H1 (cell line): Measurements from ENCODE around the gene FAM222B. TPM values are rescaled to one million over a fixed set of nuclear protein-coding genes. Genes with fewer than 3 reads are reported as not detected.

Experiments used
- CTCF ChIA-PET: fragments of 300-600 bp; sonication (Branson Sonifier 250); formaldehyde crosslinking; loops from one replicate; lab custom pipeline; 2021; ENCODE audit not compliant: partially characterized antibody; lab: Charles Lee
- POLR2A ChIA-PET: fragments of 300-600 bp; sonication (Branson Sonifier 250); formaldehyde crosslinking; loops from one replicate; lab custom pipeline; 2021; ENCODE audit warnings: inconsistent platforms; ENCODE audit not compliant: partially characterized antibody; lab: Charles Lee
- DNase-seq, 2 experiments: peaks; one replicate each; pipeline versions ENCODE4 v3.0.0 to v3.0.0-alpha.2; 2010 to 2022; ENCODE audit warnings: low spot score in 2 of 2, low read depth in 1 of 2, mixed read lengths in 1 of 2
- FAIRE-seq: peaks from 2 replicates; lab custom pipeline; 2011; peaks lifted over from hg19 to GRCh38; lab: Jason Lieb, UNC
- H2AFZ ChIP-seq: 2 replicates; pipeline ENCODE4 v1.8.1; 2012; ENCODE audit warnings: low read length, inconsistent platforms
- H2AK5ac ChIP-seq: 2 replicates; pipeline ENCODE4 v1.6.1; 2013; ENCODE audit warnings: low read depth, low read length
- H2BK120ac ChIP-seq: replicated peaks from 2 replicates; pipeline ENCODE3; 2013; ENCODE audit warnings: low read depth, low read length, inconsistent platforms
- H2BK12ac ChIP-seq: 2 replicates; pipeline ENCODE4 v1.6.1; 2013; ENCODE audit warnings: low read depth, low read length
- H2BK15ac ChIP-seq: 2 replicates; pipeline ENCODE4 v1.6.1; 2013; ENCODE audit warnings: low read length
- H2BK20ac ChIP-seq: 2 replicates; pipeline ENCODE4 v1.6.1; 2013; ENCODE audit warnings: low read length
- H2BK5ac ChIP-seq: 2 replicates; pipeline ENCODE4 v1.6.1; 2013; ENCODE audit warnings: low read depth, low read length
- H3K14ac ChIP-seq: 2 replicates; pipeline ENCODE4 v1.6.1; 2013; ENCODE audit warnings: inconsistent platforms; ENCODE audit not compliant: insufficient read length
- H3K18ac ChIP-seq: 2 replicates; pipeline ENCODE4 v1.6.1; 2013; ENCODE audit warnings: low read length; ENCODE audit errors: extremely low read depth
- H3K23ac ChIP-seq: 2 replicates; pipeline ENCODE4 v1.6.1; 2013; ENCODE audit warnings: inconsistent platforms; ENCODE audit not compliant: insufficient read length
- H3K23me2 ChIP-seq: 2 replicates; pipeline ENCODE4 v1.6.1; 2013; ENCODE audit warnings: low read depth, low read length
- H3K27ac ChIP-seq: 2 replicates; pipeline ENCODE4 v1.6.1; 2011; ENCODE audit warnings: low read depth, low read length, inconsistent platforms
- H3K27me3 ChIP-seq, 4 experiments: replicated peaks in 1 of 4; 1 replicate in 1 of 4; 2 replicates in 3 of 4; pipeline versions ENCODE4 v1.6.1 to v1.8.1; 2011 to 2013; ENCODE audit warnings: low read length in 3 of 4, mild to moderate bottlenecking in 3 of 4, inconsistent platforms in 2 of 4, mixed read lengths in 2 of 4, moderate library complexity in 1 of 4; ENCODE audit not compliant: control insufficient read depth in 3 of 4, insufficient read depth in 3 of 4; ENCODE audit errors: extremely low read depth in 1 of 4
- H3K36me3 ChIP-seq, 4 experiments: 2 replicates each; pipeline versions ENCODE4 v1.6.1 to v1.8.1; 2011 to 2013; ENCODE audit warnings: mild to moderate bottlenecking in 4 of 4, low read length in 3 of 4, moderate library complexity in 2 of 4, control low read depth in 1 of 4, inconsistent platforms in 1 of 4; ENCODE audit not compliant: insufficient read depth in 4 of 4, control insufficient read depth in 2 of 4
- H3K4ac ChIP-seq: replicated peaks from 2 replicates; pipeline ENCODE3; 2013; ENCODE audit warnings: low read length, low read depth, mixed read lengths, inconsistent platforms; ENCODE audit not compliant: insufficient read length
- H3K4me1 ChIP-seq, 4 experiments: replicated peaks in 1 of 4; 1 replicate in 1 of 4; 2 replicates in 3 of 4; pipeline versions ENCODE4 v1.6.1 to v1.8.1; 2011 to 2013; ENCODE audit warnings: low read length in 3 of 4, inconsistent platforms in 2 of 4, mixed read lengths in 1 of 4; ENCODE audit not compliant: insufficient read depth in 4 of 4, control insufficient read depth in 3 of 4
- H3K4me2 ChIP-seq, 2 experiments: 2 replicates each; pipeline versions ENCODE4 v1.6.1 to v1.8.1; 2011 to 2013; ENCODE audit warnings: low read depth in 2 of 2, low read length in 2 of 2, control low read depth in 1 of 2, inconsistent platforms in 1 of 2, mild to moderate bottlenecking in 1 of 2; ENCODE audit not compliant: insufficient read depth in 1 of 2
- H3K4me3 ChIP-seq, 4 experiments: fragments of 200-600, 300-600 bp in 1 of 4; sonication (generic), shearing (Covaris generic), sonication (Bioruptor Twin) in 1 of 4; 2 replicates each; pipeline versions ENCODE4 v1.5.1 to v1.8.1; 2011 to 2016; ENCODE audit warnings: low read length in 4 of 4, low read depth in 3 of 4, control low read depth in 2 of 4, inconsistent platforms in 2 of 4, mild to moderate bottlenecking in 2 of 4, mixed read lengths in 1 of 4, moderate library complexity in 1 of 4; ENCODE audit not compliant: insufficient read depth in 2 of 4; ENCODE audit errors: extremely low read depth in 1 of 4
- H3K56ac ChIP-seq: replicated peaks from 2 replicates; pipeline ENCODE3; 2013; ENCODE audit warnings: low read depth, mild to moderate bottlenecking, mixed read lengths, low read length, inconsistent platforms; ENCODE audit not compliant: insufficient read length
- H3K79me1 ChIP-seq: 2 replicates; pipeline ENCODE4 v1.6.1; 2013; ENCODE audit warnings: low read depth, low read length, control low read depth
- H3K79me2 ChIP-seq, 2 experiments: 2 replicates each; pipeline versions ENCODE4 v1.6.1 to v1.8.1; 2012 to 2013; ENCODE audit warnings: low read length in 2 of 2, mild to moderate bottlenecking in 2 of 2, inconsistent platforms in 1 of 2; ENCODE audit not compliant: insufficient read depth in 2 of 2, control insufficient read depth in 1 of 2
- H3K9ac ChIP-seq, 4 experiments: replicated peaks in 1 of 4; 1 replicate in 1 of 4; 2 replicates in 3 of 4; pipeline versions ENCODE4 v1.6.1 to v1.8.1; 2011 to 2013; ENCODE audit warnings: low read depth in 3 of 4, low read length in 3 of 4, control low read depth in 2 of 4, mild to moderate bottlenecking in 2 of 4, moderate library complexity in 2 of 4, inconsistent platforms in 1 of 4; ENCODE audit errors: extremely low read depth in 1 of 4
- H3K9me3 ChIP-seq, 2 experiments: 2 replicates each; pipeline versions ENCODE4 v1.6.1 to v1.8.1; 2012 to 2013; ENCODE audit warnings: mild to moderate bottlenecking in 2 of 2, moderate library complexity in 2 of 2, control low read depth in 1 of 2, inconsistent platforms in 1 of 2, low read depth in 1 of 2, low read length in 1 of 2, mixed read lengths in 1 of 2; ENCODE audit not compliant: insufficient read depth in 2 of 2
- H4K20me1 ChIP-seq, 2 experiments: replicated peaks in 1 of 2; 2 replicates each; pipeline versions ENCODE3 to v1.8.1; 2011 to 2013; ENCODE audit warnings: inconsistent platforms in 2 of 2, low read length in 2 of 2, mild to moderate bottlenecking in 1 of 2; ENCODE audit not compliant: insufficient read depth in 2 of 2, control insufficient read depth in 1 of 2
- H4K5ac ChIP-seq: 2 replicates; pipeline ENCODE4 v1.6.1; 2013; ENCODE audit warnings: low read length, low read depth, mixed read lengths, inconsistent platforms; ENCODE audit not compliant: insufficient read length
- H4K8ac ChIP-seq: 2 replicates; pipeline ENCODE4 v1.8.0; 2013; ENCODE audit warnings: mild to moderate bottlenecking, moderate library complexity, low read length, inconsistent platforms; ENCODE audit not compliant: insufficient read depth; ENCODE audit errors: extremely low read depth
- H4K91ac ChIP-seq: replicated peaks from 2 replicates; pipeline ENCODE3; 2013; ENCODE audit warnings: low read length, mixed read lengths, inconsistent platforms; ENCODE audit not compliant: insufficient read length
- EGR1 ChIP-seq: IDR thresholded peaks from 2 replicates; pipeline ENCODE4 v1.6.1; 2011; ENCODE audit warnings: low read depth, low read length, borderline replicate concordance
- EZH2 ChIP-seq: fragments of 200-600 bp; sonication (generic); IDR thresholded peaks from 2 replicates; pipeline ENCODE4 v1.7.1; 2012; ENCODE audit warnings: low read depth, mild to moderate bottlenecking, moderate library complexity, low read length, inconsistent platforms; ENCODE audit not compliant: severe bottlenecking
- HDAC6 ChIP-seq: IDR thresholded peaks from one replicate; pipeline ENCODE4 v1.7.1; 2012; ENCODE audit warnings: low read depth, mild to moderate bottlenecking, inconsistent platforms, low read length, moderate library complexity
- JUN ChIP-seq: IDR thresholded peaks from 2 replicates; pipeline ENCODE4 v1.6.1; 2011; ENCODE audit warnings: low read depth, mild to moderate bottlenecking, improper control_type of control experiment, low read length
- JUND ChIP-seq: IDR thresholded peaks from 2 replicates; pipeline ENCODE4 v1.6.1; 2011; ENCODE audit warnings: mild to moderate bottlenecking, improper control_type of control experiment, low read length
- KDM1A ChIP-seq: fragments of 200-600, 300-600 bp; sonication (generic); IDR thresholded peaks from 2 replicates; pipeline ENCODE4 v1.7.1; 2016; ENCODE audit warnings: mild to moderate bottlenecking, low read length, borderline replicate concordance
- KDM4A ChIP-seq: IDR thresholded peaks from one replicate; pipeline ENCODE4 v1.7.1; 2012; ENCODE audit warnings: low read depth, mild to moderate bottlenecking, moderate library complexity, low read length, inconsistent platforms; ENCODE audit not compliant: severe bottlenecking
- NRF1 ChIP-seq: IDR thresholded peaks from 2 replicates; pipeline ENCODE4 v1.6.1; 2011; ENCODE audit warnings: mild to moderate bottlenecking, low read depth, low read length, improper control_type of control experiment
- POU5F1 ChIP-seq: IDR thresholded peaks from 2 replicates; pipeline ENCODE4 v1.6.1; 2011; ENCODE audit warnings: low read depth, mild to moderate bottlenecking, low read length, moderate library complexity
- RNF2 ChIP-seq: fragments of 200-900, 300-1000 bp; sonication (generic); IDR thresholded peaks from 2 replicates; pipeline ENCODE4 v1.7.1; 2016; ENCODE audit warnings: borderline replicate concordance, low read depth, mild to moderate bottlenecking, antibody characterized with exemption, low read length; ENCODE audit not compliant: poor library complexity, severe bottlenecking; ENCODE audit errors: missing control alignments
- SRF ChIP-seq: IDR thresholded peaks from 2 replicates; pipeline ENCODE4 v1.6.1; 2011; ENCODE audit warnings: mild to moderate bottlenecking, low read depth, low read length, moderate library complexity
- TAF7 ChIP-seq: optimal IDR thresholded peaks from 2 replicates; pipeline ENCODE3; 2011; ENCODE audit warnings: low read depth, mild to moderate bottlenecking, inconsistent platforms, low read length, moderate library complexity, borderline replicate concordance
- TCF12 ChIP-seq: IDR thresholded peaks from 2 replicates; pipeline ENCODE4 v1.6.1; 2011; ENCODE audit warnings: low read depth, mild to moderate bottlenecking, low read length
- YY1 ChIP-seq: IDR thresholded peaks from 2 replicates; pipeline ENCODE4 v1.6.1; 2011; ENCODE audit warnings: low read depth, mild to moderate bottlenecking, low read length
- WGBS, 2 experiments: shearing (Covaris generic) in 1 of 2; methylation state at CpG; one replicate each; pipeline versions ENCODE4 v1.1.6 to v1.1.7; 2013 to 2015; ENCODE audit warnings: low lambda C conversion rate in 2 of 2, mixed read lengths in 2 of 2, inconsistent platforms in 1 of 2, low coverage in 1 of 2, missing lambda C conversion rate in 1 of 2; ENCODE audit not compliant: insufficient replicate concordance in 2 of 2, insufficient coverage in 1 of 2, insufficient read length in 1 of 2; ENCODE audit errors: extremely low coverage in 1 of 2, missing lambda C conversion rate in 1 of 2; 5-methylcytosine and 5-hydroxymethylcytosine counted together
- polyA plus RNA-seq, 7 experiments: library from polyadenylated mRNA; depleted of rRNA in 3 of 7; stranded (reverse) in 5 of 7; unstranded in 2 of 7; fragments of >200 nt in 5 of 7; fragments of 200-250 nt in 2 of 7; gene quantifications; 1 replicate in 5 of 7; 2 replicates in 1 of 7; 4 replicates in 1 of 7; pipeline versions ENCODE4 v1.2.1 to v1.2.3, GENCODE V29; 2011 to 2013; ENCODE audit warnings: missing spikeins in 2 of 7, mixed read lengths in 2 of 7
- total RNA-seq: library from RNA; stranded (reverse); fragmentation: NEBNext Ultra II Directional; extraction: Animal tissue kit (Norgen Biotek cat#: 25700); gene quantifications from 2 replicates; pipeline ENCODE4 v1.2.1, GENCODE V29; 2021

The FAM222B gene
- total and polyA plus RNA-seq, 2 of the 8 experiments (the other 6 are each of a cell fraction or from before 2014, with no cell fraction given), result 42.1 to 81.7 TPM

DNA sequence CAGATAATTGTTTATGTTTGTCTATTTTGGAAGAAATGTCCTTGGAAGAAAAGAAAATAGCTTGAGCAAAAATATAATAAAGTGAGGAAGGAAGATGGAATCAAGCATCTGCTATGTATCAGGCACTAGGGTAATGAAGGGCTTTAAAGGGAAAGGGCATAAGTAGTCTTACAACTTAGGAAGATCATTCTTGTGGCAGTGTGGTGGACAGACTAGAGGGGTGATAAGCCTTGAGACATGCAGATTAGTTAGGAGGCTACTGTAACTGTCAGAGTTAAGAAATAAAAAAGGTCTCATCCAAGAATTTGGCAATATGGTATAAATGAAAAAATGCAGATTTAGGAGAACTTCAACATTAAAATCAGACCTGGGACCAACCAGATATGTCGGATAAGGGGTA, 14.9 kb downstream of the FAM222B start:
- H2BK20ac ChIP-seq, result no peak overlapping the region
- H2BK5ac ChIP-seq, result no peak overlapping the region
- H3K36me3 ChIP-seq, result peaks cover 0 to 3% (median 0%) of the 10 kb centered on the region in 4 experiments; a peak in 1 of 8 replicates
- no peak overlapping the region for H2BK15ac ChIP-seq
- no peak overlapping the region for H2BK120ac ChIP-seq
- no peak overlapping the region for H3K4me3 ChIP-seq
- H3K23ac ChIP-seq, result no peak overlapping the region
- peaks cover 2% of the 10 kb centered on the region in 2 experiments for H4K20me1 ChIP-seq
- WGBS, 2 experiments, result 100% methylated on average over 1 of the region's 1 CpG; no CpG with 5 or more reads in 1 of the 2 experiments
- no peaks in the 10 kb centered on the region for H3K23me2 ChIP-seq
- peaks cover 0 to 40% of the 10 kb centered on the region in 2 experiments; a peak in 2 of 4 replicates for H3K79me2 ChIP-seq
- no peak overlapping the region for H2AK5ac ChIP-seq
- H3K18ac ChIP-seq, result no peak overlapping the region
- no peak overlapping the region for H3K9ac ChIP-seq
- H2BK12ac ChIP-seq, result no peak overlapping the region
- no peak overlapping the region for H3K56ac ChIP-seq
- no peaks in the 10 kb centered on the region for H3K27me3 ChIP-seq
- H4K8ac ChIP-seq, result no peak overlapping the region
- no peak overlapping the region for H4K5ac ChIP-seq
- H4K91ac ChIP-seq, result no peak overlapping the region
- ChIA-PET POLR2A (interaction anchor here (0.8 to 2.2 kb wide), 10 partner anchors 9 to 103 kb away, joined by 3 to 10 read pairs (median 4); no protein-coding TSS in a partner anchor), CTCF (interaction anchor here (0.6 to 2.3 kb wide), 10 partner anchors 14 to 125 kb away, joined by 3 to 11 read pairs (median 4); no protein-coding TSS in a partner anchor)
- H3K4ac ChIP-seq, result no peak overlapping the region
- no peak overlapping the region for H2AFZ ChIP-seq
- no peaks in the 10 kb centered on the region for H3K4me1 ChIP-seq
- H3K4me2 ChIP-seq, result no peak overlapping the region
- H3K27ac ChIP-seq, result no peak overlapping the region
- FAIRE-seq, result no peak
- H3K9me3 ChIP-seq, result no peaks in the 10 kb centered on the region
- no peak for DNase-seq
- no peaks in the 10 kb centered on the region; the same call in 1 of the 2 replicates for H3K79me1 ChIP-seq
- H3K14ac ChIP-seq, result no peak overlapping the region
- no peak for TF ChIP-seq YY1
- TF ChIP-seq JUND, result no peak
- no peak for TF ChIP-seq POU5F1
- no peak for TF ChIP-seq EZH2
- TF ChIP-seq SRF, result no peak
- TF ChIP-seq RNF2, result no peak
- no peak for TF ChIP-seq KDM4A
- TF ChIP-seq KDM1A, result no peak
- no peak for TF ChIP-seq TCF12
- TF ChIP-seq NRF1, result no peak
- TF ChIP-seq HDAC6, result no peak
- TF ChIP-seq EGR1, result no peak
- no peak for TF ChIP-seq JUN
- no peak for TF ChIP-seq TAF7
